AG20443 (cell line): ENCODE results near the gene TAF11L5.
"Not testable (repeated sequence)": the region's sequence is repeated elsewhere in the genome, so short reads cannot be mapped to it uniquely, and the experiment has no call there.

Experiments used
- DNase-seq: peaks from one replicate; pipeline ENCODE4 v3.0.0; 2012; ENCODE audit warnings: low spot score, mixed read lengths

Gene TAF11L5

DNA sequence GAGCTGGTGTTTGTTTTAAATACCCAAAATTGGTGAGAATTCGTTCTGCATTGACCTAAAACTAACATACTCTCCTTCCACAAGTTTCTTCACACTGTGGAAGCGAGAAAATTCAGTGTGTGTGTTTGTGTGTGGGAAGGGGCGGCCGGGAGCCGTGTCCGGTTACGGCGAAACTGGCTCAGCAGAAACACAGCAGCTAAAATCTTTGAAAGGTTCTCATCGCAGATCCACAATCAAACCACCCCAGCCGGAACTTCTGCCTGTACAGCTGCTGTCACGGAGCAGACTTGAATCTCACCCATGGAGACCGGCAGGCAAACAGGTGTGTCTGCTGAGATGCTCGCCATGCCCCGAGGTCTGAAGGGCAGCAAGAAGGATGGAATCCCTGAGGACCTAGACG lies at the start of gene TAF11L5:
Gene TAF11L5 (plus strand): TSS at position 301 of the 400 bp plus-strand sequence.
- not testable (repeated sequence) for DNase-seq

- DNase-seq, result no peak
These were observed 48.0 kb upstream of the TAF11L5 start for GRCh38 chr5:17477043-17477442.

GRCh38 chr5:17477573-17478265 lies 47.3 kb upstream of the TAF11L5 start:
- no peak for DNase-seq

GRCh38 chr5:17481378-17481777 lies 43.7 kb upstream of the TAF11L5 start:
- no peak for DNase-seq

GRCh38 chr5:17482790-17483189 lies 42.2 kb upstream of the TAF11L5 start:
- DNase-seq, result no peak

DNA sequence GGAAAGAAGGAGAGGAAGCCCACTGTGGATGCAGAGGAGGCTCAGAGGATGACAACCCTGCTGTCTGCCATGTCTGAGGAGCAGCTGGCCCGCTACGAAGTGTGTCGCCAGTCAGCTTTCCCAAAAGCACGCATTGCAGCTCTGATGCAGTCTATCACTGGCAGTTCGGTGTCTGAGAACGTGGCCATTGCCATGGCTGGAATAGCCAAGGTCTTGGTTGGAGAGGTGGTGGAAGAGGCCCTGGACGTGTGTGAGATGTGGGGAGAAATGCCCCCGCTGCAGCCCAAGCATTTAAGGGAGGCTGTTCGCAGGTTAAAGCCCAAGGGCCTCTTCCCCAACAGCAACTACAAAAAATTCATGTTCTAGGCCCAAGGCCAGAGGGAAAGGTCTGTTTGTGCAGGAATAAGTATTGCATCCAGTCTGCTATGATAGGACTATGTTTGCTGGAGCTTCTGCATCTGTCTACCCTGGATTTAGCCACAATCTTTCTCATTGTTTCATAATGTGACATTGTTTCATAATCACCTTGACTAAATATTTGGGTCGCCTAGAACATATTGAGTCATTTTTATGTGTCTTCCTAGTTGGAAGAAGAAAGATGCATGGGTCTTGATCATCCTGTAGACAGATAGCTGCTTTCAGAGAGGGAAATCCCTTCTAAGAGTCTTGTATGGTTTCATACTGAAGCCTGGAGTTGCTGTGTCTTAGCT lies 38.4 kb upstream of the TAF11L5 start:
- DNase-seq, result not testable (repeated sequence)

DNA sequence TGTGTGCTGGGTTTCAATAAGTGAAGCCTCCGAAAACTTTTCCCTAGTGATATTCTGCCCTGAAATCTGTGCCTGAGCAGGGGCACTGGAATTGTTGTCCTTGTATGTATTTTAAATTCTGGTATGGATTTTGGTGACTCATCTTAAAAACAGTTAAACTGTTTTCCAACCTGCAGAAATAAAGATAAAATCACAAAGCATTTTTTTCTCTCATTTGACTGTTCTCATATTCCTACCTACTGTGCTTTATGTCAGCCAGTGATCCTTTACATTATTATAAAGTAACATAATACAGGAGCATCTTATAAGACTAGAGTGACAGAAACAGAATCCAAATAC lies 37.9 kb upstream of the TAF11L5 start:
- DNase-seq, result no peak

DNA sequence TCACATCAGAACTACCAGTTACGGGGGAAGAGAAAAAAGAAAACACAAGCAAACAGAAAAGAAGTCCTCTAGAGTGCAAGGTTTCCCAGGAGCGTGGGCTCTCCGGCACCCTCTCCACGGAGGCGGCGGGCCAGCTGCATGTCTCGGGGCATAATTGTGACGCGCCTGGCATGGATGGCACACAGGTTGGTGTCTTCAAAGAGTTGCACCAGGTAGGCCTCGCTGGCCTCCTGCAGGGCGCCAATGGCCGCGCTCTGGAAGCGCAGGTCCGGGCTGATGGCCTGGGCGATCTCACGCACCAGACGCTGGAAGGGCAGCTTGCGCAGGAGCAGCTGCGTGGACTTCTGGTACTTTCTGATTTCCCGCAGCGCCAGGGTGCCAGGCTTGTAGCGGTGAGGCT lies 33.8 kb upstream of the TAF11L5 start:
- not testable (repeated sequence) for DNase-seq

- no peak for DNase-seq
These were observed 32.3 kb upstream of the TAF11L5 start for GRCh38 chr5:17492770-17493169.

- DNase-seq, result no peak
These were observed 27.6 kb upstream of the TAF11L5 start for GRCh38 chr5:17497446-17497845.

DNA sequence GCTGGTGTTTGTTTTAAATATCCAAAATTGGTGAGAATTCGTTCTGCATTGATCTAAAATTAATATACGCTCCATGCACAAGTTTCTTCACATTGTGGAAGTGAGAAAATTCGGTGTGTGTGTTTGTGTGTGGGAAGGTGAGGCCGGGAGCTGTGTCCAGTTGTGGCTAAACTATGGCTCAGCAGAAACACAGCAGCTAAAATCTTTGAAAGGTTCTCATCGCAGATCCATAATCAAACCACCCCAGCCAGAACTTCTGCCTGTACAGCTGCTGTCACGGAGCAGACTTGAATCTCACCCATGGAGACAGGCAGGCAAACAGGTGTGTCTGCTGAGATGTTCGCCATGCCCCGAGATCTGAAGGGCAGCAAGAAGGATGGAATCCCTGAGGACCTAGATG lies 27.1 kb upstream of the TAF11L5 start, which contains the start of gene TAF11L2:
Gene TAF11L2 (plus strand): TSS at position 301 of the 400 bp plus-strand sequence.
- not testable (repeated sequence) for DNase-seq

DNA sequence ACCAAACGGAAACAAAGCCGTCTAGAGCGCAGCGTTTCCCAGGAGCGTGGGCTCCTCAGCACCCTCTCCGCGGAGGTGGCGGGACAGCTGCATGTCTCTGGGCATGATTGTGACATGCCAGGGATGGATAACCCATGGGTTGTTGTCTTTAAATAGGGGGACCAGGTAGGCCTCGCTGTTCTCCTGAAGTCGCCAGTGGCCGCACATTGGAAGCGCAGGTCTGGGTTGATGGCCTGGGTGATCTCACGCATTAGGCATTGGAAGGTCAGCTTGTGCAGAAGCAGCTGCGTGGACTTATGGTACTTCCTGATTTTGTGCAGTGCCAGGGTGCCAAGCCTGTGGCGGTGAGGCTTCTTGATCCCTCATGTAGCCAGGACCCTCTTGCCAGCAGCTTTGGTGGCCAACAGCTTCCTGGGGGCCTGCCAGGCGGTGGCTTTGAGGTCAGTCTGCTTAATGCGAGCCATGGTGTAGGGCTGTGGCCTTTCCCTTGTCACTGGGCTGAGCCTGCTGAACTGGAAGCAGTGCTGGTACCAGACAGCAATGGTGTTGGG lies 13.2 kb upstream of the TAF11L5 start:
- no peak for DNase-seq

DNA sequence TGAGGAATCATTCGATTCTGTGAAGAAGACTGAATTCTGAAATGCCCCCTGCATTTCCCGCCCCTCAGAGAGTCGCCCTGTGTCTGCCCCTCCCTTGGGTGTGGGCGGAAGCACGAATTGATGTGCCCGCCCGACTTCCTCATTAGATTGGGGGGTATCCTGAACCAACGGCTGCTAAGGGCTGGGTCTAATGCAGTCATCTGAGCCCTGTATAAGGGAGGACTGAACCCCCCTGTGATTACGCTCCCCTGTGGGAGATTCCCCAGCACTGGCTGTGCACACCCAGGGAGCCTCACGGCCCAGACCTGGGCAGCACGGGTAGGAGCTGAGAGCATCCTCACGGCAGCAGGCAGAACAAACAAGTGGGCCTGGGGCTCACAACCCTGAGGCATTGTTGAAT lies 7.5 kb upstream of the TAF11L5 start:
- not testable (repeated sequence) for DNase-seq

DNA sequence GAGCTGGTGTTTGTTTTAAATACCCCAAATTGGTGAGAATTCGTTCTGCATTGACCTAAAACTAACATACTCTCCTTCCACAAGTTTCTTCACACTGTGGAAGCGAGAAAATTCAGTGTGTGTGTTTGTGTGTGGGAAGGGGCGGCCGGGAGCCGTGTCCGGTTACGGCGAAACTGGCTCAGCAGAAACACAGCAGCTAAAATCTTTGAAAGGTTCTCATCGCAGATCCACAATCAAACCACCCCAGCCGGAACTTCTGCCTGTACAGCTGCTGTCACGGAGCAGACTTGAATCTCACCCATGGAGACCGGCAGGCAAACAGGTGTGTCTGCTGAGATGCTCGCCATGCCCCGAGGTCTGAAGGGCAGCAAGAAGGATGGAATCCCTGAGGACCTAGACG lies 7.0 kb upstream of the TAF11L5 start, which contains the start of gene TAF11L3:
Gene TAF11L3 (plus strand): TSS at position 301 of the 400 bp plus-strand sequence.
- DNase-seq, result not testable (repeated sequence)

DNA sequence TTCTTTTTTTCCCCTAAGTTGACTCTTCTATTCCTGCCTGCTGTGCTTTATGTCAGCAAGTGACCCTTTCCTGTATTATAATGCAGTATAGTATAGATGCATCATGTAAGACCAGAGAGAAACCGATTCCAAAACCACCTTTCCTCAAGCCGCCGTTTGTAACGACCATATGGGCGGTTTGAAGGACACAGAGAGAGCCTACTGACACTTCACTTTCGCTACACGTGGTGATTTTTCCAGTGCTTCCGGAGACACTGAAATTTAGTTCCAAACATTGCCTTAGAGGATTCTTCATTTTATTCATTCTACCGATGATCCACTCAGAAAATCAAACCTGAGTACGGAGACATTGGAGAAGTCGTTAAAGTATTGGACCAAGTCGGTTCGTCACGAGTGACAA lies 5.5 kb upstream of the TAF11L5 start:
- DNase-seq, result not testable (repeated sequence)

DNA sequence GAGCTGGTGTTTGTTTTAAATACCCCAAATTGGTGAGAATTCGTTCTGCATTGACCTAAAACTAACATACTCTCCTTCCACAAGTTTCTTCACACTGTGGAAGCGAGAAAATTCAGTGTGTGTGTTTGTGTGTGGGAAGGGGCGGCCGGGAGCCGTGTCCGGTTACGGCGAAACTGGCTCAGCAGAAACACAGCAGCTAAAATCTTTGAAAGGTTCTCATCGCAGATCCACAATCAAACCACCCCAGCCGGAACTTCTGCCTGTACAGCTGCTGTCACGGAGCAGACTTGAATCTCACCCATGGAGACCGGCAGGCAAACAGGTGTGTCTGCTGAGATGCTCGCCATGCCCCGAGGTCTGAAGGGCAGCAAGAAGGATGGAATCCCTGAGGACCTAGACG lies 3.5 kb upstream of the TAF11L5 start, which contains the start of gene TAF11L4:
Gene TAF11L4 (plus strand): TSS at position 301 of the 400 bp plus-strand sequence.
- DNase-seq, result not testable (repeated sequence)

DNA sequence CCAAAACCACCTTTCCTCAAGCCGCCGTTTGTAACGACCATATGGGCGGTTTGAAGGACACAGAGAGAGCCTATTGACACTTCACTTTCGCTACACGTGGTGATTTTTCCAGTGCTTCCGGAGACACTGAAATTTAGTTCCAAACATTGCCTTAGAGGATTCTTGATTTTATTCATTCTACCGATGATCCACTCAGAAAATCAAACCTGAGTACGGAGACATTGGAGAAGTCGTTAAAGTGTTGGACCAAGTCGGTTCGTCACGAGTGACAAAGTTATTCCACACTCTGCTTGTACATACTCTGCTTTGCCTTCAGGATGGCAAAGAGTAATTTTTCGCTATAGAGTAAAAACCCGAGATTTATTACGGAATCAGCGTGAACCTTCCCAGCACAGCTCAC lies 1.5 kb downstream of the TAF11L5 start:
- DNase-seq, result not testable (repeated sequence)

- DNase-seq, result not testable (repeated sequence)
These were observed 3.3 kb downstream of the TAF11L5 start, which contains the start of gene TAF11L6 for GRCh38 chr5:17528369-17528768. Gene TAF11L6 (plus strand): TSS chr5:17528669.
